ENCODE data around the gene TACC2.

- TF ChIP-seq CTCF (IDR thresholded peaks at IDR 0.05; ENCODE audit: borderline replicate concordance, extremely low read depth, low read length, poor library complexity, severe bottlenecking) = no peak
- no peak for TF ChIP-seq EZH2 (IDR thresholded peaks at IDR 0.05; ENCODE audit: borderline replicate concordance, low read depth, low read length, severe bottlenecking)
Observed at GRCh38 chr10:122113945-122114747, 125.2 kb downstream of the TACC2 start.

Data from DND-41 (cell line).